ENCODE results near the gene AANAT. TPM values are rescaled to one million over a fixed set of nuclear protein-coding genes. Genes with fewer than 3 reads are reported as not detected.
"Not testable (repeated sequence)": the region's sequence is repeated elsewhere in the genome, so short reads cannot be mapped to it uniquely, and the experiment has no call there.

The AANAT gene
- total and polyA plus RNA-seq, 11 donors = 0.19 TPM; not detected in 10

DNA sequence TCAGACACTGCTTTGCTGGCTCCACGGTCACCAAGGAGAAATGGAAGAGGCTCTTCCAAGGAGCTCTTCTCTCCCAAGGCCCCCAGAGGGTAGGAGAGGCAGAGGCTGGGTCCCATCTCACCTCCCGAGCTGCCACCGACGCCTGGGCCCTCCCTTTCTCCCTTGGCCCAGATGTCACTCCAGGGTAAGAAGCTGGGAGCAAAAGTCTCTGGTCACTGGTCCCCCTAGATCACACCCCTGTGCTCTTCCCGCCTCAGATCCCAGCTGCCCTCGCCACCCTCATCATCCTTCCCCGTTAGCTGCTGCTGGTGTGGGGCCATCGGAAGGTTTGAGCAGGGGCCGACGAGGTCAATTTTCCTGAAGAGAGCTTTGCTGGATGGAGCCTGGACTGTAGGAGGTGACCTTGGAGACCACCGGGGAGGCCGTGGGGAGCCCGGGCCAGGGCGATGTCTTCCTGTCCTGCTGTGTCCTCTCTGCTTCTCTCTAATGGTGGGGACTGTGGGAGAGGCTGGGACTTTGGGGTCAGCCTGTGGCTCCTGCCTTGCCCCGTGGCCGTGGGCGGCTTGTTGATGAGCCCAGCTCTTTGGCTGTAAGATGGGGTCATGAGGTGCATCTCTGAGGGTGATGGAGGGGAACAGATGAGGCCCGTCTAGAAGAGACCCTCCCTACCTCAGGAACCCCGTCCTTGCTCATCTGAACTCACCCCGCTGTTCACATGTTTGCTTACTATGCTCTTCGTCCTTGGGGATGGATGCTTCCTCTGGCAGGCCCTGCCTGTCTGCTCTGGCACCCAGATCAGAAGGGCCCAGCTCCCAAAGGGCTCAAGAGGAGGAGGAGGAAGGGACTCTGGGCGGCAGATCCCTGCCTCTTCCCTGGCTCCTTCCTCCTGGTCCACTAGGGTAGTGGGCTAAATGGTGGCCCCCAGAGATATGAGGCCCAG is 45.2 kb downstream of the AANAT start:
- Histone ChIP-seq H3K4me1 (peaks cover 0 to 54% (median 9%) of the 10 kb centered on the region in 12 donors), H3K27ac (peak overlapping the region in 1 of 12 donors; percentile 32), H3K9me3 (no peaks in the 10 kb centered on the region), H3K27me3 (no peaks in the 10 kb centered on the region), H3K36me3 (no peaks in the 10 kb centered on the region), H3K4me3 (no peak overlapping the region)
- DNase-seq (peak in 1 of 5 donors; percentile 47), ATAC-seq (no peak)
- intact Hi-C loops (cut with DNase I) = no loop called here
- TF ChIP-seq POLR2A (IDR thresholded peaks at IDR 0.05) (no peak), CTCF (IDR thresholded peaks at IDR 0.05) (no peak)
- whole genome bisulfite sequencing, 4 donors = 82 to 88% (median 84%) methylated on average over 21 to 22 of the region's 22 CpGs

DNA sequence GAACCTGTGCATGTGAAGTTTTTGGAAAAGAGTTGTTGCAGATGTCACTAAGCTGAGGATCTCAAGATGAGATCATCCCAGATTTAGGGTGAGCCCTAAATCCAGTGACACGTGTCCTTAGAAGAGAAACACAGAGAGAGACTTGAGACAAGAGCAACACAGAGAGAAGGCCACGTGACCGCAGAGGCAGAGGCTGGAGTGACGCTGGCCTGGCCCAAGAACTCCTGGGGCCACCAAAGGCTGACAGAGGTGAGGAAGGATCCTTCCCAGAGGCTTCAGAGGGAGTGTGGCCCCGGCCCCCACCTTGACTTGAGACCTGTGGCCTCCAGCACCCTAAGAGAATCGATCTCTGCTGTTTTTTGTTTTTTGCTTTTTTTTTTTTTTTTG is 45.9 kb downstream of the AANAT start:
- TF ChIP-seq POLR2A (IDR thresholded peaks at IDR 0.05) (no peak), CTCF (IDR thresholded peaks at IDR 0.05) (no peak)
- no peak overlapping the region for H3K27ac ChIP-seq
- 65 to 74% (median 72%) methylated on average over 6 of the region's 6 CpGs for WGBS, 4 donors
- H3K9me3 ChIP-seq = no peaks in the 10 kb centered on the region
- DNase-seq (no peak), ATAC-seq (no peak)
- no peak overlapping the region for H3K4me3 ChIP-seq
- intact Hi-C loops (cut with DNase I) = no loop called here
- H3K27me3 ChIP-seq = no peaks in the 10 kb centered on the region
- peaks cover 0 to 54% (median 9%) of the 10 kb centered on the region in 12 donors for H3K4me1 ChIP-seq
- H3K36me3 ChIP-seq = no peaks in the 10 kb centered on the region

- H3K9me3 ChIP-seq; H3K4me3 ChIP-seq; H3K27me3 ChIP-seq; intact Hi-C loops (cut with DNase I); H3K36me3 ChIP-seq; DNase-seq; ATAC-seq: not testable (repeated sequence)
- WGBS, 4 donors = 95 to 98% (median 97%) methylated on average over 6 of the region's 6 CpGs
- H3K27ac ChIP-seq = peak overlapping the region in 1 of 12 donors; percentile 87
- H3K4me1 ChIP-seq = peaks cover 0 to 54% (median 9%) of the 10 kb centered on the region in 12 donors
These were observed 47.0 kb downstream of the AANAT start for GRCh38 chr17:76514355-76514754.

- Histone ChIP-seq H3K27ac (peak overlapping the region; percentile 59 to 87 (median 74)), H3K4me3 (peak overlapping the region in 10 of 12 donors; percentile 11 to 42 (median 28)), H3K36me3 (no peaks in the 10 kb centered on the region), H3K9me3 (no peaks in the 10 kb centered on the region), H3K4me1 (peaks cover 0 to 54% (median 9%) of the 10 kb centered on the region in 12 donors), H3K27me3 (no peaks in the 10 kb centered on the region)
- WGBS, 4 donors = 33 to 60% (median 49%) methylated on average over 22 of the region's 22 CpGs
- peak in 3 of 5 donors; percentile 68 to 86 (median 85) for DNase-seq
- TF ChIP-seq POLR2A (IDR thresholded peaks at IDR 0.05) = no peak
- no peak for TF ChIP-seq CTCF (IDR thresholded peaks at IDR 0.05)
- intact Hi-C loops (cut with DNase I) = no loop called here
- peak; percentile 52 to 85 (median 75) for ATAC-seq
These were observed 48.0 kb downstream of the AANAT start for GRCh38 chr17:76515274-76515949.
